ENCODE results near the gene MMP7.

The MMP7 gene

GRCh38 chr11:102530558-102530957 is at the start of gene MMP7:
MMP7 (minus strand) TSS chr11:102530747; CDS start chr11:102530700, 47 bp downstream.
- DNase-seq (ENCODE audit: low spot score) = no peak

GRCh38 chr11:102577723-102578122 is 47.2 kb upstream of the MMP7 start:
- no peak for DNase-seq (ENCODE audit: low spot score)

- DNase-seq (ENCODE audit: low spot score) = no peak
Measured at GRCh38 chr11:102577182-102577581, 46.6 kb upstream of the MMP7 start.

GRCh38 chr11:102576350-102576749 is 45.8 kb upstream of the MMP7 start:
- DNase-seq (ENCODE audit: low spot score) = no peak

- DNase-seq (ENCODE audit: low spot score) = no peak
Measured at GRCh38 chr11:102575012-102575411, 44.5 kb upstream of the MMP7 start.

GRCh38 chr11:102573851-102574250 is 43.3 kb upstream of the MMP7 start:
- no peak for DNase-seq (ENCODE audit: low spot score)

- no peak for DNase-seq (ENCODE audit: low spot score)
Measured at GRCh38 chr11:102572554-102573220, 42.1 kb upstream of the MMP7 start.

GRCh38 chr11:102568851-102569250 is 38.3 kb upstream of the MMP7 start:
- DNase-seq (ENCODE audit: low spot score) = no peak

GRCh38 chr11:102566112-102566511 is 35.6 kb upstream of the MMP7 start:
- DNase-seq (ENCODE audit: low spot score) = no peak

GRCh38 chr11:102564110-102564509 is 33.6 kb upstream of the MMP7 start:
- no peak for DNase-seq (ENCODE audit: low spot score)

GRCh38 chr11:102561636-102562035 is 31.1 kb upstream of the MMP7 start:
- no peak for DNase-seq (ENCODE audit: low spot score)

- peak; percentile 33 for DNase-seq (ENCODE audit: low spot score)
Measured at GRCh38 chr11:102560555-102561011, 30.0 kb upstream of the MMP7 start.

GRCh38 chr11:102559839-102560238 is 29.3 kb upstream of the MMP7 start:
- DNase-seq (ENCODE audit: low spot score) = no peak

GRCh38 chr11:102555091-102555490 is 24.5 kb upstream of the MMP7 start:
- DNase-seq (ENCODE audit: low spot score) = no peak

GRCh38 chr11:102553835-102554282 is 23.3 kb upstream of the MMP7 start:
- no peak for DNase-seq (ENCODE audit: low spot score)

- no peak for DNase-seq (ENCODE audit: low spot score)
Measured at GRCh38 chr11:102552447-102553194, 22.1 kb upstream of the MMP7 start.

GRCh38 chr11:102552020-102552419 is 21.5 kb upstream of the MMP7 start:
- DNase-seq (ENCODE audit: low spot score) = no peak

GRCh38 chr11:102551169-102551781 is 20.7 kb upstream of the MMP7 start:
- peak; percentile 21 for DNase-seq (ENCODE audit: low spot score)

GRCh38 chr11:102546923-102547471 is 16.4 kb upstream of the MMP7 start:
- no peak for DNase-seq (ENCODE audit: low spot score)

GRCh38 chr11:102546427-102546826 is 15.9 kb upstream of the MMP7 start:
- no peak for DNase-seq (ENCODE audit: low spot score)

- no peak for DNase-seq (ENCODE audit: low spot score)
Measured at GRCh38 chr11:102545701-102546100, 15.2 kb upstream of the MMP7 start.

GRCh38 chr11:102544594-102544993 is 14.0 kb upstream of the MMP7 start:
- DNase-seq (ENCODE audit: low spot score) = no peak

- DNase-seq (ENCODE audit: low spot score) = no peak
Measured at GRCh38 chr11:102539567-102539966, 9.0 kb upstream of the MMP7 start.
